Lower lobe of right lung (tissue), 2 donors: ENCODE results near the gene MYO5A. TPM values are rescaled to one million over a fixed set of nuclear protein-coding genes. Genes with fewer than 3 reads are reported as not detected.
A peak's percentile ranks its signal among the peaks of the same experiment; 100 is the strongest.

Experiments used
- ATAC-seq, 2 donors: fragments of 200-7000 bp; cut with Tn5 transposase; one replicate each; pipeline ENCODE4 v1.9.1; 2020 to 2022; ENCODE audit warnings: mild to moderate bottlenecking in 2 of 2, moderate library complexity in 2 of 2
- DNase-seq: peaks from one replicate; pipeline ENCODE4 v3.0.0-alpha.2; 2020
- H3K27ac ChIP-seq: fragments of 200-600 bp; one replicate; pipeline ENCODE4 v1.8.0; 2022
- H3K27me3 ChIP-seq: fragments of 200-600 bp; one replicate; pipeline ENCODE4 v1.8.0; 2022; ENCODE audit warnings: low read depth
- H3K36me3 ChIP-seq: fragments of 200-600 bp; one replicate; pipeline ENCODE4 v1.8.0; 2022; ENCODE audit warnings: mild to moderate bottlenecking
- H3K4me1 ChIP-seq: fragments of 200-600 bp; one replicate; pipeline ENCODE4 v1.8.0; 2022
- H3K4me3 ChIP-seq: fragments of 200-600 bp; one replicate; pipeline ENCODE4 v1.8.0; 2022; ENCODE audit warnings: mild to moderate bottlenecking
- H3K9me3 ChIP-seq: fragments of 200-600 bp; one replicate; pipeline ENCODE4 v1.8.0; 2022
- CTCF ChIP-seq: fragments of 200-600 bp; IDR thresholded peaks from one replicate; pipeline ENCODE4 v1.8.0; 2022; ENCODE audit warnings: antibody characterized with exemption, mild to moderate bottlenecking
- intact Hi-C: fragments of 100-400 bp; cut with DNase I; formaldehyde crosslinking; loops from one replicate; pipeline ENCODE4 v1.11.0; 2022
- total RNA-seq: library from RNA; stranded (reverse); fragmentation: NEBNext Ultra II Directional; extraction: Animal tissue kit (Norgen Biotek cat#: 25700); gene quantifications from one replicate; pipeline ENCODE4 v1.2.1, GENCODE V29; 2021
- donor health status: DM: no; HTN: yes; CAD: no; lungs with severe emphysema.

Gene MYO5A
- total RNA-seq, 1 donor from 2014 or later: 36.1 TPM

- Histone ChIP-seq H3K9me3 (no peaks in the 10 kb centered on the region), H3K27me3 (no peaks in the 10 kb centered on the region), H3K4me3 (no peak overlapping the region), H3K27ac (no peak overlapping the region), H3K4me1 (peaks cover 20% of the 10 kb centered on the region), H3K36me3 (peaks cover 46% of the 10 kb centered on the region)
- intact Hi-C loops: no loop called here
- ATAC-seq (no peak), DNase-seq (no peak)
- TF ChIP-seq CTCF: no peak
These were observed 265.0 kb downstream of the MYO5A start for GRCh38 chr15:52263563-52264282.

- H3K27ac ChIP-seq: peak overlapping the region; percentile 80
- intact Hi-C loops: no loop called here
- H3K36me3 ChIP-seq: peaks cover 35% of the 10 kb centered on the region
- H3K4me1 ChIP-seq: peaks cover 25% of the 10 kb centered on the region
- H3K9me3 ChIP-seq: no peaks in the 10 kb centered on the region
- no peak for TF ChIP-seq CTCF
- DNase-seq: no peak
- no peak overlapping the region for H3K4me3 ChIP-seq
- H3K27me3 ChIP-seq: no peaks in the 10 kb centered on the region
- ATAC-seq: peak in 1 of 2 donors; percentile 5
These were observed 266.3 kb downstream of the MYO5A start for GRCh38 chr15:52262364-52262763.

- Histone ChIP-seq H3K27me3 (no peaks in the 10 kb centered on the region), H3K27ac (peak overlapping the region; percentile 80), H3K36me3 (peaks cover 31% of the 10 kb centered on the region), H3K4me1 (peaks cover 29% of the 10 kb centered on the region), H3K9me3 (no peaks in the 10 kb centered on the region), H3K4me3 (peak overlapping the region; percentile 11)
- intact Hi-C loops: no loop called here
- DNase-seq: peak; percentile 64
- ATAC-seq: peak; percentile 91 to 94
- TF ChIP-seq CTCF: peak; percentile 14
These were observed 267.0 kb downstream of the MYO5A start for GRCh38 chr15:52261498-52262242.

- no peak for TF ChIP-seq CTCF
- ATAC-seq (peak in 1 of 2 donors; percentile 1), DNase-seq (no peak)
- intact Hi-C loops: no loop called here
- Histone ChIP-seq H3K27me3 (no peaks in the 10 kb centered on the region), H3K27ac (peak overlapping the region; percentile 80), H3K4me3 (no peak overlapping the region), H3K36me3 (peaks cover 33% of the 10 kb centered on the region), H3K9me3 (no peaks in the 10 kb centered on the region), H3K4me1 (peaks cover 33% of the 10 kb centered on the region)
These were observed 267.7 kb downstream of the MYO5A start for GRCh38 chr15:52261026-52261425.

GRCh38 chr15:52259503-52259902 is 269.2 kb downstream of the MYO5A start:
- no peaks in the 10 kb centered on the region for H3K9me3 ChIP-seq
- peaks cover 33% of the 10 kb centered on the region for H3K4me1 ChIP-seq
- no peak for TF ChIP-seq CTCF
- ATAC-seq: no peak
- intact Hi-C loops: no loop called here
- peaks cover 36% of the 10 kb centered on the region for H3K36me3 ChIP-seq
- no peak for DNase-seq
- no peak overlapping the region for H3K4me3 ChIP-seq
- no peaks in the 10 kb centered on the region for H3K27me3 ChIP-seq
- no peak overlapping the region for H3K27ac ChIP-seq
